ENCODE measurements around the gene ZPBP2. TPM values are rescaled to one million over a fixed set of nuclear protein-coding genes. Genes with fewer than 3 reads are reported as not detected.
"Not testable (repeated sequence)": the region's sequence is repeated elsewhere in the genome, so short reads cannot be mapped to it uniquely, and the experiment has no call there.

ZPBP2 gene
- total RNA-seq, 4 donors from 2014 or later, result not detected

DNA sequence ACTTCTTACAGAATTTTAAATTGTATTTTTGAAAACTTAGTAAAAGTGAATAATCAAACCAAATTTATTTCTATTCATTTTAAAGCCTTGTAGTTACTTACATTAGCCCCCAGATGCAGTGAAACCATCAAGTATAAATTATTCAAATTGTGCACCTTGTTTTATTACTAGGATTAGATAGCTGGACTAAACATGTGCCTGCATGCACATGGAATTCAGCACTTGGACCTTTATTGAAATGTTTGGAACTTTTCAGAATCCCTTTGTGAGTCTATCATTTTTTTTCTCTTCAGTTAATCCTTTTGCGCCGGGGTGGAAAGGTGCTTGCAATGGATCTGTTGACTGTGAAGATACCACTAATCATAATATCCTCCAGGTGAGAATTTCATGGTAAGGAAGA lies 4.7 kb downstream of the ZPBP2 start:
- intact Hi-C loops (cut with DNase I), result no loop called here
- Histone ChIP-seq H3K36me3 (no peaks in the 10 kb centered on the region), H3K27ac (replicated peaks in 1 of 4) (no peak overlapping the region), H3K4me3 (no peak overlapping the region), H3K9me3 (peaks cover 0 to 7% (median 5%) of the 10 kb centered on the region in 4 donors), H3K27me3 (peaks cover 0 to 39% (median 8%) of the 10 kb centered on the region in 4 donors), H3K4me1 (peaks cover 0 to 4% (median 0%) of the 10 kb centered on the region in 4 donors)
- WGBS, result 86% methylated on average over 2 of the region's 2 CpGs
- TF ChIP-seq, protein P1, sequence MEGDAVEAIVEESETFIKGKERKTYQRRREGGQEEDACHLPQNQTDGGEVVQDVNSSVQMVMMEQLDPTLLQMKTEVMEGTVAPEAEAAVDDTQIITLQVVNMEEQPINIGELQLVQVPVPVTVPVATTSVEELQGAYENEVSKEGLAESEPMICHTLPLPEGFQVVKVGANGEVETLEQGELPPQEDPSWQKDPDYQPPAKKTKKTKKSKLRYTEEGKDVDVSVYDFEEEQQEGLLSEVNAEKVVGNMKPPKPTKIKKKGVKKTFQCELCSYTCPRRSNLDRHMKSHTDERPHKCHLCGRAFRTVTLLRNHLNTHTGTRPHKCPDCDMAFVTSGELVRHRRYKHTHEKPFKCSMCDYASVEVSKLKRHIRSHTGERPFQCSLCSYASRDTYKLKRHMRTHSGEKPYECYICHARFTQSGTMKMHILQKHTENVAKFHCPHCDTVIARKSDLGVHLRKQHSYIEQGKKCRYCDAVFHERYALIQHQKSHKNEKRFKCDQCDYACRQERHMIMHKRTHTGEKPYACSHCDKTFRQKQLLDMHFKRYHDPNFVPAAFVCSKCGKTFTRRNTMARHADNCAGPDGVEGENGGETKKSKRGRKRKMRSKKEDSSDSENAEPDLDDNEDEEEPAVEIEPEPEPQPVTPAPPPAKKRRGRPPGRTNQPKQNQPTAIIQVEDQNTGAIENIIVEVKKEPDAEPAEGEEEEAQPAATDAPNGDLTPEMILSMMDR (IDR thresholded peaks at IDR 0.05), result no peak
- no peak for TF ChIP-seq POLR2A (IDR thresholded peaks at IDR 0.05; ENCODE audit: low read depth)
- no peak for TF ChIP-seq POLR2AphosphoS5 (IDR thresholded peaks at IDR 0.05)
- no peak for TF ChIP-seq EP300 (IDR thresholded peaks at IDR 0.05)
- DNase-seq (ENCODE audit: extremely low spot score), result no peak

GRCh38 chr17:39886102-39886501 lies 18.1 kb downstream of the ZPBP2 start:
- intact Hi-C loops (cut with DNase I); H3K27ac ChIP-seq (replicated peaks in 1 of 4); H3K4me3 ChIP-seq; H3K36me3 ChIP-seq; H3K9me3 ChIP-seq; H3K4me1 ChIP-seq; DNase-seq (ENCODE audit: extremely low spot score): not testable (repeated sequence)
- WGBS, result 66% methylated on average over 5 of the region's 5 CpGs
- H3K27me3 ChIP-seq, result peaks cover 0 to 56% (median 3%) of the 10 kb centered on the region in 4 donors

DNA sequence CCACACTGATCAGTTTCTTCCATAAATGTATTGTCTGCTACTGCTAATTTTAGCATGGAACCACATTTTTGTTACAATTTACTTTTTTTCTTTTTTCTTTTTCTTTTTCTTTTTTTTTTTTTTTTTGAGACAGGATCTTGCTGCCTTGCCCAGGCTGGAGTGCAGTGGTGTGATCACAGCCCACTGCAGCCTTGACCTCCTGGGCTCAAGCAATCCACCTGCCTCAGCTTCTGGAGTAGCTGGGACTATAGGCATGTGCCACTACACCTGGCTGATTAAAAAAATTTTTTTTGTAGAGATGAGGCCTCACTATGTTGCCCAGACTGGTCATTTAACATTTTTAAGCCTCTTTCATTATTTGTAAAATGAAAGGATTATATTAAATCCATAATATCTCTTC lies 19.1 kb downstream of the ZPBP2 start:
- DNase-seq (ENCODE audit: extremely low spot score), result no peak
- H3K27me3 ChIP-seq, result peaks cover 0 to 66% (median 3%) of the 10 kb centered on the region in 4 donors
- H3K4me3 ChIP-seq, result no peak overlapping the region
- H3K9me3 ChIP-seq, result peaks cover 0 to 4% (median 0%) of the 10 kb centered on the region in 4 donors
- no peaks in the 10 kb centered on the region for H3K36me3 ChIP-seq
- intact Hi-C loops (cut with DNase I), result no loop called here
- TF ChIP-seq, protein P1 (IDR thresholded peaks at IDR 0.05), result no peak
- TF ChIP-seq POLR2AphosphoS5 (IDR thresholded peaks at IDR 0.05) (no peak), POLR2A (IDR thresholded peaks at IDR 0.05; ENCODE audit: low read depth) (no peak), EP300 (IDR thresholded peaks at IDR 0.05) (no peak)
- H3K4me1 ChIP-seq, result no peaks in the 10 kb centered on the region
- H3K27ac ChIP-seq (replicated peaks in 1 of 4), result no peak overlapping the region

DNA sequence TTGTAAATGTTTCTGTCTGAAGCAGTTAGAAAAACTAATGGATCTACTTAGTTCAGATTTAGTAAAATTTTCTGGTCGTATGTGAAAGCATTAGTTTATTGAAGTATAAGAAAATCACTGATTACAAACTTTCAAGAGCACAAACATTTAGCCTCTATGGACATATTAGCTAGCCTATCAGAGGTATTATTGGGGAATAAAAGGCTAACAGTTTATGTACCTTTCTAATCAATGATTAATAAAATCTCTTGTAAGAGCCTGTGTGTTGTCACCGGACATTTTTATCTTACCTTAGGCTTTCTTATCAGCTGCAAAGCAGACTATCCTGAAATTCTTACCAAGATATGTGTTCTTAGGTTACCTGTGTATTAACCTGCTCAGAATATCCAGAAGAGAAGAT lies 21.2 kb downstream of the ZPBP2 start:
- H3K4me1 ChIP-seq, result no peaks in the 10 kb centered on the region
- intact Hi-C loops (cut with DNase I), result no loop called here
- TF ChIP-seq, protein P1 (IDR thresholded peaks at IDR 0.05), result no peak
- TF ChIP-seq EP300 (IDR thresholded peaks at IDR 0.05) (no peak), POLR2A (IDR thresholded peaks at IDR 0.05; ENCODE audit: low read depth) (no peak), POLR2AphosphoS5 (IDR thresholded peaks at IDR 0.05) (no peak)
- H3K4me3 ChIP-seq, result no peak overlapping the region
- peaks cover 0 to 65% (median 3%) of the 10 kb centered on the region in 4 donors for H3K27me3 ChIP-seq
- H3K27ac ChIP-seq (replicated peaks in 1 of 4), result no peak overlapping the region
- DNase-seq (ENCODE audit: extremely low spot score), result no peak
- no peaks in the 10 kb centered on the region for H3K36me3 ChIP-seq
- 41% methylated on average over 2 of the region's 2 CpGs for WGBS
- peaks cover 0 to 4% (median 0%) of the 10 kb centered on the region in 4 donors for H3K9me3 ChIP-seq

- 27% methylated on average over 3 of the region's 3 CpGs for WGBS
- Histone ChIP-seq H3K36me3 (no peaks in the 10 kb centered on the region), H3K27ac (replicated peaks in 1 of 4) (no peak overlapping the region), H3K27me3 (peaks cover 0 to 29% (median 0%) of the 10 kb centered on the region in 4 donors), H3K9me3 (peaks cover 0 to 4% (median 0%) of the 10 kb centered on the region in 4 donors), H3K4me1 (no peaks in the 10 kb centered on the region), H3K4me3 (no peak overlapping the region)
- DNase-seq (ENCODE audit: extremely low spot score), result no peak
- TF ChIP-seq, protein P1 (IDR thresholded peaks at IDR 0.05), result no peak
- TF ChIP-seq EP300 (IDR thresholded peaks at IDR 0.05) (no peak), POLR2AphosphoS5 (IDR thresholded peaks at IDR 0.05) (no peak), POLR2A (IDR thresholded peaks at IDR 0.05; ENCODE audit: low read depth) (no peak)
- intact Hi-C loops (cut with DNase I), result no loop called here
These were observed 26.8 kb downstream of the ZPBP2 start for GRCh38 chr17:39894681-39895376.
